H9 (cell line): Measurements from ENCODE around the gene BLOC1S6. TPM values are rescaled to one million over a fixed set of nuclear protein-coding genes. Genes with fewer than 3 reads are reported as not detected.

Experiments
- DNase-seq: peaks from one replicate; pipeline ENCODE4 v3.0.0-alpha.2; 2017
- H2AFZ ChIP-seq: one replicate; pipeline ENCODE4 v1.6.1; 2013; ENCODE audit warnings: mild to moderate bottlenecking, low read length, control low read depth, moderate library complexity
- H2AK5ac ChIP-seq: 2 replicates; pipeline ENCODE4 v1.6.1; 2013; ENCODE audit warnings: low read length, control low read depth, mixed read lengths; ENCODE audit not compliant: insufficient read length
- H2BK120ac ChIP-seq: one replicate; pipeline ENCODE4 v1.6.1; 2013; ENCODE audit warnings: low read depth, mild to moderate bottlenecking, low read length, control low read depth, inconsistent platforms; ENCODE audit not compliant: poor library complexity, severe bottlenecking
- H2BK12ac ChIP-seq: 2 replicates; pipeline ENCODE4 v1.6.1; 2013; ENCODE audit warnings: low read length, control low read depth, mixed read lengths, low read depth; ENCODE audit not compliant: insufficient read length
- H2BK15ac ChIP-seq: 2 replicates; pipeline ENCODE4 v1.6.1; 2013; ENCODE audit warnings: low read depth, low read length, control low read depth
- H2BK20ac ChIP-seq: one replicate; pipeline ENCODE4 v1.6.1; 2013; ENCODE audit warnings: low read depth, mild to moderate bottlenecking, low read length, control low read depth, inconsistent platforms; ENCODE audit not compliant: poor library complexity, severe bottlenecking
- H2BK5ac ChIP-seq: 2 replicates; pipeline ENCODE4 v1.6.1; 2013; ENCODE audit warnings: low read length, control low read depth, mixed read lengths; ENCODE audit not compliant: insufficient read length
- H3K14ac ChIP-seq: 2 replicates; pipeline ENCODE4 v1.6.1; 2013; ENCODE audit warnings: low read length, control low read depth; ENCODE audit not compliant: insufficient read depth
- H3K18ac ChIP-seq: 2 replicates; pipeline ENCODE4 v1.6.1; 2013; ENCODE audit warnings: low read depth, mild to moderate bottlenecking, mixed read lengths, low read length, control low read depth; ENCODE audit not compliant: insufficient read length
- H3K23ac ChIP-seq: 2 replicates; pipeline ENCODE4 v1.6.1; 2013; ENCODE audit warnings: low read length, control low read depth, mixed read lengths, low read depth; ENCODE audit not compliant: insufficient read length
- H3K23me2 ChIP-seq: 2 replicates; pipeline ENCODE4 v1.6.1; 2013; ENCODE audit warnings: low read depth, mild to moderate bottlenecking, mixed read lengths, low read length, control low read depth; ENCODE audit not compliant: insufficient read length, poor library complexity, severe bottlenecking
- H3K27ac ChIP-seq: 2 replicates; pipeline ENCODE4 v1.5.1; 2013; ENCODE audit warnings: low read length, control low read depth, mixed read lengths, low read depth; ENCODE audit not compliant: insufficient read length
- H3K27me3 ChIP-seq: 2 replicates; pipeline ENCODE4 v1.6.1; 2013; ENCODE audit warnings: low read length, control low read depth, inconsistent platforms; ENCODE audit not compliant: insufficient read depth
- H3K4ac ChIP-seq: 2 replicates; pipeline ENCODE4 v1.6.1; 2013; ENCODE audit warnings: low read depth, mild to moderate bottlenecking, control low read depth, inconsistent platforms, low read length, moderate library complexity
- H3K4me1 ChIP-seq: 2 replicates; pipeline ENCODE4 v1.6.1; 2013; ENCODE audit warnings: low read length, control low read depth, inconsistent platforms; ENCODE audit not compliant: insufficient read depth
- H3K4me2 ChIP-seq: 2 replicates; pipeline ENCODE4 v1.6.1; 2013; ENCODE audit warnings: low read length, control low read depth, mixed read lengths; ENCODE audit not compliant: insufficient read length, insufficient read depth
- H3K56ac ChIP-seq: 2 replicates; pipeline ENCODE4 v1.6.1; 2013; ENCODE audit warnings: low read depth, mild to moderate bottlenecking, mixed read lengths, low read length, control low read depth; ENCODE audit not compliant: insufficient read length
- H3K79me1 ChIP-seq: 2 replicates; pipeline ENCODE4 v1.6.1; 2013; ENCODE audit warnings: low read depth, mild to moderate bottlenecking, moderate library complexity, low read length, control low read depth, inconsistent platforms; ENCODE audit not compliant: insufficient read depth, poor library complexity, severe bottlenecking
- H3K79me2 ChIP-seq: 2 replicates; pipeline ENCODE4 v1.6.1; 2013; ENCODE audit warnings: low read length, control low read depth, inconsistent platforms; ENCODE audit not compliant: insufficient read depth
- H3K9ac ChIP-seq: 2 replicates; pipeline ENCODE4 v1.6.1; 2013; ENCODE audit warnings: low read length, control low read depth, mixed read lengths; ENCODE audit not compliant: insufficient read length; ENCODE audit errors: extremely low read depth
- H3K9me3 ChIP-seq: one replicate; pipeline ENCODE4 v1.6.1; 2013; ENCODE audit warnings: low read depth, low read length, inconsistent platforms; ENCODE audit not compliant: control insufficient read depth
- H3T11ph ChIP-seq: one replicate; pipeline ENCODE4 v1.6.1; 2013; ENCODE audit warnings: mild to moderate bottlenecking, low read length, control low read depth, inconsistent platforms
- H4K20me1 ChIP-seq: one replicate; pipeline ENCODE4 v1.6.1; 2013; ENCODE audit not compliant: control insufficient read depth, insufficient read length, insufficient read depth
- H4K5ac ChIP-seq: 2 replicates; pipeline ENCODE4 v1.6.1; 2013; ENCODE audit warnings: low read depth, mild to moderate bottlenecking, mixed read lengths, low read length, control low read depth; ENCODE audit not compliant: insufficient read length
- H4K8ac ChIP-seq: replicated peaks from 2 replicates; pipeline ENCODE4 v1.6.1; 2013; ENCODE audit warnings: low read length, control low read depth, mixed read lengths, low read depth; ENCODE audit not compliant: insufficient read length
- H4K91ac ChIP-seq: 2 replicates; pipeline ENCODE4 v1.6.1; 2013; ENCODE audit warnings: low read depth, mild to moderate bottlenecking, moderate library complexity, mixed read lengths, low read length, control low read depth; ENCODE audit not compliant: insufficient read length
- H3K27ac Mint-ChIP-seq, 3 experiments: 2 replicates in 2 of 3; 3 replicates in 1 of 3; pipeline ENCODE4 v1.8.0; 2020 to 2021; ENCODE audit warnings: mixed read lengths in 3 of 3, mild to moderate bottlenecking in 1 of 3, moderate library complexity in 1 of 3
- H3K27me3 Mint-ChIP-seq: 2 replicates; pipeline ENCODE4 v1.8.0; 2021; ENCODE audit warnings: low read depth, mild to moderate bottlenecking, moderate library complexity, mixed read lengths
- H3K36me3 Mint-ChIP-seq, 3 experiments: 2 replicates in 2 of 3; 3 replicates in 1 of 3; pipeline ENCODE4 v1.8.0; 2020 to 2021; ENCODE audit warnings: low read depth in 3 of 3, mixed read lengths in 3 of 3; ENCODE audit not compliant: insufficient read depth in 1 of 3
- H3K4me1 Mint-ChIP-seq, 2 experiments: 2 replicates each; pipeline ENCODE4 v1.8.0; 2020; ENCODE audit warnings: mixed read lengths in 2 of 2
- H3K4me3 Mint-ChIP-seq, 2 experiments: 2 replicates in 1 of 2; 3 replicates in 1 of 2; pipeline ENCODE4 v1.8.0; 2020 to 2021; ENCODE audit warnings: mild to moderate bottlenecking in 2 of 2, mixed read lengths in 2 of 2, moderate library complexity in 1 of 2
- H3K9me3 Mint-ChIP-seq, 2 experiments: 2 replicates in 1 of 2; 3 replicates in 1 of 2; pipeline ENCODE4 v1.8.0; 2020; ENCODE audit warnings: mild to moderate bottlenecking in 2 of 2, mixed read lengths in 2 of 2, moderate library complexity in 1 of 2
- CTCF ChIP-seq: fragments of 200-600 bp; sonication (generic); conservative IDR thresholded peaks from 3 replicates; pipeline ENCODE4 v1.8.0; 2021; ENCODE audit warnings: antibody characterized with exemption, mild to moderate bottlenecking
- WGBS: extraction: QIAGEN DNeasy Blood & Tissue Kit; methylation state at CpG from one replicate; pipeline ENCODE4 v1.1.7; 2013; ENCODE audit warnings: missing lambda C conversion rate, low lambda C conversion rate, mixed read lengths; ENCODE audit not compliant: insufficient read length; ENCODE audit errors: extremely low coverage; 5-methylcytosine and 5-hydroxymethylcytosine counted together
- total RNA-seq: library from RNA; stranded (reverse); gene quantifications from 2 replicates; pipeline ENCODE4 v1.2.1, GENCODE V29; 2021

BLOC1S6 gene
- total RNA-seq, 1 experiment from 2014 or later, result 36.9 TPM

DNA sequence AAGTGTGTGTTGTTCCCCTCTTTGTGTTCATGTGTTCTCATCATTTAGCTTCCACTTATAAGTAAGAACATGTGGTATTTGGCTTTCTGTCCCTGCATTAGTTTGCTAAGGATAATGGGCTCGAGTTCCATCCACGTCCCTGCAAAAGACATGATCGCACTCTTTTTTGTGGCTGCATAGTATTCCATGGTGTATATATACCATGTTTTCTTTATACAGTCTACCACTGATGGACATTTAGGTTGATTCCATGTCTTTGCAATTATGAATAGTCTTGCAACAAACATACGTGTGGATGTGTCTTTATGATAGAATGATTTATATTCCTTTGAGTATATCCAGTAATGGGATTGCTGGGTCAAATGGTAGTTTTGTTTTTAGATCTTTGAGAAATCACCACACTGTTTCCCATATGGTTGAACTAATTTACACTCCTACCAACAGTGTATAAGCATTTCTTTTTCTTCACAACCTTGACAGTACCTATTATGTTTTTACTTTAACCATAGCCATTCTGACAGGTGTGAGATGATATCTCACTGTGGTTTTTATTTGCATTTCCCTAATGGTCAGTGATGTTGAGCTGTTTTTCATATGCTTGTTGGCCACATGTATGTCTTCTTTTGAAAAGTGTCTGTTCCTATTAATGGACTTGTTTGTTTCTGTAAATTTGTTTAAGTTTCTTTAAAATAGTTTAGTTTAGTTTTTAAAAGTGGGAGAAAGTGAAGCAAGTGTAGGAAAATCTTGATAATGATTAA, 42.7 kb upstream of the BLOC1S6 start:
- no peak overlapping the region for H3K4me3 Mint-ChIP-seq
- WGBS, result no CpG with 5 or more reads among the region's 4 CpGs
- H3K4me1 Mint-ChIP-seq, result peaks cover 7 to 15% of the 10 kb centered on the region in 2 experiments
- Histone ChIP-seq H2BK20ac (no peak overlapping the region), H2AFZ (no peak overlapping the region), H4K8ac (no peak overlapping the region), H2AK5ac (no peak overlapping the region), H4K91ac (no peak overlapping the region), H4K5ac (no peak overlapping the region), H3K79me2 (no peaks in the 10 kb centered on the region), H3K4me1 (no peaks in the 10 kb centered on the region), H3K56ac (no peak overlapping the region), H3K4ac (no peak overlapping the region), H4K20me1 (no peaks in the 10 kb centered on the region), H2BK120ac (no peak overlapping the region), H3K27me3 (no peaks in the 10 kb centered on the region), H3K18ac (no peak overlapping the region), H3K27ac (no peak overlapping the region), H2BK12ac (no peak overlapping the region), H3K14ac (no peak overlapping the region), H3K9me3 (no peaks in the 10 kb centered on the region), H3K79me1 (no peaks in the 10 kb centered on the region), H3K9ac (no peak overlapping the region), H3K23me2 (no peaks in the 10 kb centered on the region), H2BK5ac (no peak overlapping the region), H2BK15ac (no peak overlapping the region), H3T11ph (no peak overlapping the region), H3K23ac (no peak overlapping the region), H3K4me2 (no peak overlapping the region)
- no peaks in the 10 kb centered on the region for H3K36me3 Mint-ChIP-seq
- no peak for DNase-seq
- no peak for TF ChIP-seq CTCF
- no peaks in the 10 kb centered on the region; a peak in 1 of 5 replicates for H3K9me3 Mint-ChIP-seq
- H3K27me3 Mint-ChIP-seq, result peaks cover 29% of the 10 kb centered on the region
- no peak overlapping the region for H3K27ac Mint-ChIP-seq
